Iris pigment epithelial cell (primary cell): ENCODE measurements around the gene SRSF1.
A peak's percentile ranks its signal among the peaks of the same experiment; 100 is the strongest.
"Not testable (repeated sequence)": the region's sequence is repeated elsewhere in the genome, so short reads cannot be mapped to it uniquely, and the experiment has no call there.

Experiments used
- DNase-seq: peaks from one replicate; pipeline ENCODE4 v3.0.0-alpha.2; 2011; ENCODE audit warnings: low read depth

SRSF1 gene

DNA sequence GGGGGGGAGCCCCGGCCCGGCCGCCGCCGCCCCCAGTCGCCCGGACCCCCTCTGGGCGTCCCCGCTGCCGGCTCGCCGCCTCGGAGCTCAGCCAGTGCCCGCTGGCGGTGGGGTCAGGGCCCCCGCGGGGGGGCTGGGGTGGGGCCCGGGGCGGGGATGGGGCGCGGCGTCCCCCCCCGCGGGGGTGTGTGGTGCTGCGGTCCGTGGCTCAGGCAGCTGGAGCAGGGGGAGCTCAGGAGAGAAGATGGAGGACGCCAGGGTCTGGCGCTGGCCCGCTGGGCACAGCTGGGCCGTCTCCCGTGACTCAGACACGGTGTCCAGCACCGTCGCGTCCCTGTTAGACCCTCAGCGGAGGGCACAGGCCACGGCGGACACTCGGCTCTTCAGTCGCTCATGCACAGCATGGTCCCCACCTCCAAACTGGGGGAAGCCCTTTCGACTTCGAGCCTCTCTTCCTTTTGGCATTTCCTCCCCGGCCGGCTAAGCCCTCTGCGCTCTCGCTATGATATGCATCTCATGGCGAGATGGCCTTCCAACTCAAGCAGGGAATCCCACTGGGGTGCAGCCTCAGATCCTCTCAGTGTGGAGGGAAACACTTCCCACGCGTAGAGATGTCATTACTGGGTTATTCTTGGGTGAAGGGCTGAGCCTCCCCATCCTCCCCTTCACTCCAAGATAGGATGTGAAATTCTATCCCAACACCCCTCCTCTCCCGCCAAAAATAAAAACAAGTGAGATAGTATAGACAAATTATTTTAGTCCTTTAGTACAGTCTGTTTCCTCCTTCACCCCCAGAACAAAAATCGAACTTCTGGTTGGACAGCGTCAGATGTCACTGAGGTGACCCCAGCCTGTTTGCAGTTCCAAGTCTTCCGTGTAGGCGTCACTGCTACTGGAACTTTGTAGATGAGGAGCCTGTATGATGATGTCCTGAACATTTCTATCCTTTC lies 18.5 kb downstream of the SRSF1 start:
- DNase-seq = peak; percentile 67

DNA sequence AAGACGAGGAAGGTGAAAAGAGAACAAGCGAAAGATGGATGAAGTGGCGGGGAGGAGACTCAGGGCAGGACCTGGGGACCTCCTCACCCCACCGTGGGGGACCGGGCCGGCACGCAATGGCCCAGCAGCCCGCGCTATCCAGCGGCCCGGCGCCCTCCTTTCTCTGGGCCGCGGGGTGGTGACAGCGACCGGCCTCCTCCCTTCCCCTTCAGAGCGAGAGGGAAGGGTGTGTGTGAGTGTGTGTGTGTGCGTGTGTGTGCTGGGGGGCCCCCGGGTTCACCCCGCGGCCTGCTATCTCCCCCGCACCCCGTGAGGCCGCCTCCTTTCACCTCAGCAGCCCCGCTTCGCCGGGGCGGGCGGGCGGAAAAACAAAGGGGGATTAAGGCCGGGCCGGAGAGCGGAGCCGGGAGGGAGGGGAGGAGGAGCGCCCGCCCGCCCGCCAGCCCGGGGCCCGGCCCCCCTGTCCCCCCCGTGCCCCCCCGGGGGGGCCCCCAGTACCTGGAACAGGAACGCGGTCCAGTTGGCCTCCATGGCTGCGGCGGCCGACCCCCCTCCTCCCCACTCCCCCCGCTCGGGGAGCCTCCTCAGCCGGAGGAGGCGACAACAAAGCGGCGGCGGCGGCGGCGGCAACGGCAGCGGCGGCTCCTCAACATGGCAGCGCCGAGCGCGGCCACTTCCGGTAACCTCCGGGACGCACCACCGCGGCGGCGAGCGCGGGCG lies 19.3 kb downstream of the SRSF1 start, which contains the start of gene VEZF1:
Gene VEZF1 (minus strand): TSS at position 674 of the 720 bp plus-strand sequence. CDS start 143 bp downstream, at position 531.
- DNase-seq = peak; percentile 69

DNA sequence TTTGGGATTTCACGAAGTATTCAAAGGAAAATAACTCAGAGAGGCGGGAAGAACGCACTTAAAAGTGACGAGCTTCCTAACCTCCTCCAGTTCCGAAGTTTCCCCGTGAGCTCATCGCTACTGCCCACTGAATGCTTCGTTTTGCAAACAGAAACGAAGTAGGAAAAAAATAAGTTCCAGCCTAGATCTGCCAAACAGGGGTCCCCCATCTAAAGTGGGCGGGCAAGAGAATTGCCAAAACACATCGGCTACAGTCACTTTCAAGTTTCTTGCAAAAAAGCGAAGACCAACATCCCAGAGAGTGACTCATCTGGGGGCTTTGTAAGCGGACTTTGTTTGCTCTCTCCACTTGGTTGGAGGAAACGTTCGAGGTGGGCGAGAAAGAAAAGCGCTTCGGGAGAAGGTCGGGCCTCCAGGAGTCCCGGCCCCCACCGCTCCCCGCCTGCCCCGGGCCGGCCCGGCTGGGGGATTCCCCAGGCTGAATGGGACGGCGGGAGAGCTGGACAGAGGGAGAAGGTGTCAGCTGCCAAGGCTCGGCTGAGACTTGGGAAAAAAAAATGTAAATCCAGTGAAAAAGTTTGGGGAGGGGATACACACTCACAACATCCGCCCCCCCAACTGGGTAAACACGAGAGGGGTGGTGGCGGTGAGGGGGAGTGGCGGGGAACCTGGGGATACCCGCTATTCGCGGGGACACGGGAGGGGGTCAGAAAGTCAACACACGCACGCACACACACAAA lies 20.0 kb downstream of the SRSF1 start:
- DNase-seq = peak; percentile 87

DNA sequence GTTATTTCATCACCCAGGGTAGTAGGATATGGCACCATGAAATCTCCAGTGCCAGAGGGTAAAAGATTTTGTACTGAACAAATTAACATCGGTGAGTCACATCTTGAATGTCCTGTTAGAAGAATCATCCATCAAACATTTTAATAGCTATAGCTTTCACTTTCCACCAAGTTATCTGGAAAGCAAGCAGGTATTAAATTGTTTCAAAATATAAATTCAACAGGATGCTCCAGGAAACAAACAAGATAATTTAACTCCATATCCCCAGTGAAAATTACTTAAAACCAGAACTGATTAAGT lies 21.4 kb downstream of the SRSF1 start:
- peak; percentile 51 for DNase-seq

DNA sequence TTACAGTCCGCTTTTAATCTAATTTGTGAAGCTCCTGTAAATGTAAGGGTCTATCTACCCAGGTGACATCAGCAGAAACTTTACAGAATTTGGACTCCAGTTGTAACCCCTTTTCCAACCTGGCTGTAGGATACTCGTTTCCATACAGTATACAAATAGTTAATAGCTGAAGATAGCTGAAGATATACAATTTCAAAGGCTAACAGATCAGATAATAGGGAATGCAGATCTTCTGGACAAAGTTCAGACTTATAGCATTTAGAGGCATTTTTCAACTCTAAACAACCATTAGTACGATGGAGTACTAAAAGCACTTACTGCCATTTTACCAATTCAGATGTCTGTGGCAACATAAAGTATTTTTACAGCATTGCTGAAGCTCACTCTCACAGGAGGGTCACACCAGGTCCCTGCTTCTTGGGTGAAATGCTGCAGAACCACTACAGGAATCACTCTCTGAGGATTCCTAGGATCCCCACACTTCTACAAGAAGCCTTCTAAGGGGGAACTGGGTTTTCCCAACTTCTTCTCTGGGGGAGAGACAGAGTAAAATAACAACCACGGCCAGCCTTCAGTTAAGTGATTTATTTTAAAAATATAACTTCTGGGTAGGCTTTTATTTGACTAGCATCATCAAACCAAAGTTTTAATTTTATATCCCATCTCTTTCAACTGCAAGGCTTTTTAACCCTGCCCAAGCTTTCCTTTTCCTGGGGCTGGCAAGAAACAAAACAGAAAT lies 21.9 kb downstream of the SRSF1 start:
- no peak for DNase-seq

DNA sequence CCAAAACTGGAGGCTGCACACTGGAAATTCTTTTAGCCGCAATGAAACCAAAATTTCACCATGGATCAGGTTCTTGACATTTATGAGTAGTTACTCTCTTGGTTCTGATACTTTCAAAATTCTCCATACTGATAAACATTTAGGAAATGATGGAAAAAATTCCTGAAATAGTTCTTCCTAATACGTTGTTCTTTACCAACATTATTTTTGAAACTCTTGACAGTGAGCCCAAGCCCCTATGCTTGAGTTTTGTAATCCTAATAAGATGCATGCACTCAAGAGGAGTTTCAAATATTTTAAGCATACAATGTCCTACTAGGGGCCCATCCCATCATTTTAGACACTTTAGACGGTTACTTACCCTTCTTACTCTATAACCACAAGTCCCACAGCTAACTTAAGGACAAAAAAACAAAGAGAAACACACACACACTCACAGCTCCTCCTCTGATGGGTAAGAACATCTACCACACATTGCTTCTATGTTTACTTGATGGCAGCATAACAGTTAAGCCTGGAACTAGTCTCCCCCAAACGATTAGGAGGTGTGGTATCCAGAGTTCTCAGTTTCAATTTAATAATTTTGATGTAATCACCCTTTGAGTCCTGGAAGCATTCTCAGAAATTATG lies 22.7 kb downstream of the SRSF1 start:
- DNase-seq = peak; percentile 41

DNA sequence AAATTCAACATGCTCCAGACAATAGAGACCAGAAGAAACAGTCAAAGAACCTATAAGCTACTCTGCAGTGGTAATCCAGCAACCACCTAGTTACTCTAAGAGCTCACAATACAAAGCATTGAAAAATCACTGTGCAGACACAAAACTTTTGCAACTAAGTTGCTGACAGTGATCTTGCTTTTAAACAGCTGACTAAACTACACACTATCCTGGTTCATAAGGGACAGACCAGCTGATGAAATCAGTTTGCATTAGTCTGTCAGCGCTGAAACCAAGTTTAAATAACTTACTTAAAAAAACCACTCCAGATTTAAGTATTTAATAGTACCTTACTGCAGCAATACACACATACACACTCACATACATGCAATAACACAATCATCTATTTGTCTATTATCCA lies 23.6 kb downstream of the SRSF1 start:
- no peak for DNase-seq

DNA sequence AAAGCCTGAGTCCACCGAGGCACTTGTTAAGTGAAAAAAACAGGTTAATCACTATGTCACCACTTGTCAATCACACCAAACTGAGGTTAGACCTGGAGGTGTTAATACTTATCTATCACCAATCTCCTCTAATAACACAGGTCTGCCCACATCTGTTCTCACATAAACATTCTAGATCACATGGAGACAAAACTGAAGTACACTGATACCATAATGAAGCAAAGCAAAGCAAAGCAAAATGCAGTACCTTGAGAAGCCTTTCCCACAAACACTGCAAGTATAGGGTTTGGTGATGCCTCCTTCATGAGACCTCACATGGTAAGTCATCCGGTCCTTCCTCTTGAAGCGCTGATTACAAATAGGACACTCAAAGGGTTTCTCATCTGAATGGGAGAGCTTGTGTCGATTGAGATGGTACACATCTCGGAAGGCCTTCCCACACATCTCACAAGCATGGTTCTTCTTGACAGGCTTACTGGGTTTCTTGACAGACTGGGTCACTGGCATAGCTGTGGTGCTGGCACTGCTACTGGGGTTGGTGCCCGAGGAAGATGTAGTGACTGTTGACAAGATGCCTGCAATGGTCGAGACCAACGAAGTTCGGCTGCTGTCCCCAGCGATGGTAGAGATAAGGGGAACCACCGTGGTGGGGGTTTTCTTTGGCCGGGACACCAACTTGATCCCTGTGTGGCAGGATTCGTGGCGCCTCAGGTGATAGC lies 24.4 kb downstream of the SRSF1 start:
- DNase-seq = no peak

DNA sequence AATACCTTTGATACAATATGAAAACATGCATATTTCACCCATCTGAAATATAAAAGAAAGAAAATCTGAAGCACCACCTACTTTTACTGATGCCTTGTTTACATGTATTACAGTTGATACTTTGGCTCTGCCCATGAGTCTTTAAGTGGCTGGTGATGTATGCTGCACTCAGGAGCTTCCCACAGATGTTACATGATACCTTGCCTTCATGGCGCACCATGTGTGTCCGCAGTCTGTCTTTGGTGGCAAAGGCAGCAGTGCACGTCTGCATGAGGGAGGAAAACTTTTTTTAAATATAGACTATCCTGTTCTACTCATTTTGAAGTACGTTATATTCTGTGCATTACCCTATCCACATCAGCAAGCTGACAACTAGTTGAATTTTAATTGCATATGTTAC lies 26.5 kb downstream of the SRSF1 start:
- no peak for DNase-seq

DNA sequence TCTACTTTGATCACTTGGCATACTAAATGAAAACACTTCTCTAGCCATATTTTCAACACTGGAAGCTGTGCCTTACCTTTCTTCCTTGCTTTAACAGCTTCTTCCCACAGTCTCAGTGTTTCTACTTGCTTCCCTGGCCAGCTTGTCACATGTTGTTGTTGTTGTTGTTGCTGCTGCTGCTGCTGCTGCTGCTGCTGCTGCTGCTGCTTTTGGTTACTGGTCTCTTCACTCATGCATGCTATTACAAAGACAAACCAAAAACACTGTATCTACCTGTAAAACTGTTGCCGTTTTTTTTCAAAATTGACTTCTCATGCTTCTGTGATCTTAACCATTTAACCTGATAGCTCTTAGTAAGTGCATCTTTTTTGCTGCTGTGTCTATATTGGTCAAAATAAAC lies 28.0 kb downstream of the SRSF1 start:
- no peak for DNase-seq

DNA sequence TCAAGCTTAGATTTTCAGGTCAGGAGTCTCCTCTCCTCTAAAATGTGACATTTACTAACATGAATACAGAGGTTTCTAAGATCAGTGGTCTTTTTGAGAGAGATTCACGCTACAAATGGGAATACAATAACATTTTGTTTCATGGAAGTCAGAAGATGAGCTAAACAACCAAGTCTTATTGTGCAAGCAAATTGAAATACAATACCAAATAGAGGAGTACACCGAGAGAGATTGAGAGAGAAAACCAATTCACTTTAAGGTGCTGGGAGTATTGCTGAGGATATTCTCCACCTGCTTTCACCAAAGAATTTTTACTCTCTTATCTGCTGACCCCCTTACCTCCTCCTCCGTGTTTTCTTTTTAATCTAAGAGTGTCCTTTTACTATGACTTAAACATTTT lies 30.5 kb downstream of the SRSF1 start:
- DNase-seq = no peak

DNA sequence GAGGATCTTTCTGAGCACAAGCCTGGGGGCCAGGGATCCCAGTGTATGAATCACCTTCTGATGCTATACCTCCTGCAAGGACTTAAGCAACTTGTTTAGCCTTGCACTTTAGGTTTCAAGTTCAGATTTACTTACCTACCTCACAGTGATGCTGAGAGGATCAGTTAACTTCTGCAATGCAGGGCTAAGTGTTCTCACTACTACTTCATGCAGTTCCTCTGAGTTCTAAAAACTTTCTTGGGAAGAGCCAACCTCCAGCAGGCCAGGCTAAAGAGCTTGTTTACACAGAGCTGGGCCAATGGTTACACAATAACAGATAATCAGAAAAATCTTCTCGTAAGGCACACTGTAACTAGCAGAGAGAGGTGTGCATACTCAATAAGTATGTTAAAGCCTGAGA lies 32.0 kb downstream of the SRSF1 start:
- peak; percentile 92 for DNase-seq

DNA sequence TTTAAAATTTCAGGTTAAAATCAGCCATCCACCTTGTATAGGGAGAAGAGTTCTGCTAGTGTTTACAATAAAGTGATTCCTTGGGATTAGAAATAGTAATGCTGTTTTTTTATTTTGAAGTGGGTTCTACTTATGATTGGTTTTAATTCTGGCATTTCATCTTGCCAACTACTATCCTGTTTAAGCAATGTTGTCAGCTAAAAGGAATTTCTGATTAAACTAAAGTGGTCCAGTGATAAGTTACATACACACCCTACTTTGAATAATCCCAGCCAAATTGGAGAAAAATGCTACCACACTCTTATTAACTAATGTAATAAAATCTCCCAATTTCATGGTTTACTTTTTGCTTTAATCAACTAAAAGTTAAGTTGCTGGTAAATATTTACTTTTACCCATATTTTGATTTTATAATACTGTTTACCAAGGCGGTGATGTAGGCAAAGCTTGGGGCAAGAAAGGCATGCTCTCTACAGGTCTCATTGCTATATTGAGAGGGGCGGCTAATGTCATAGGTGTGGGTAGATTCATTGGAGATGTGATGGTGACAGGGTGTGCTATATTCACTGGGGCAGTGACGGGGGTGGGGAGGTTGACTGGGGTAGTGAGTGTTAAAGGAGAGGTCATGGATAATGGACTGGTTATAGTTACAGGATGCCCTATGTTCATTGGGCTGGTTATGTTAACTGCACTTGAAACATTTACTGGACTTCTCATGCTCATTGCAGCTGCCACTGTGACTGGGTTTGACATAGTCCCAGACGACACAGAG lies 32.8 kb downstream of the SRSF1 start:
- not testable (repeated sequence) for DNase-seq

DNA sequence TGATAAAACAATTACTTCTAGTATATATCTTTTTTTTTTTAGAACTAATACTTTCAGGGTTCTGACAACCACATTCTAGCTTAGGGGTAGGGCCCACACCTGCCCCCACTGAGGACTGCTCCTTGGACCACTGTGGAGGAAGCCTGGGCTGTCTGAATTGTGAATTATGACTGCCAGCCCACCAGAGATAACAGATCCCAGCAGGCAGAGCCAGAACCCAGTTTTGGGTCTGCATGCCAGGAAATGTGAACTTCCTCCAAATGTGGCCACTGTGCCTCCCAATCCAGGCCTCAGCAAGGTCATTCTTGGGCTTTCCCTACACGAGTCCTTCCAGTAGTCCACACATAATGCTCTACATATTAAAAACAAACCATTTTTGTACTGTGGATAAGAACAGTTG lies 34.9 kb downstream of the SRSF1 start:
- DNase-seq = no peak

DNA sequence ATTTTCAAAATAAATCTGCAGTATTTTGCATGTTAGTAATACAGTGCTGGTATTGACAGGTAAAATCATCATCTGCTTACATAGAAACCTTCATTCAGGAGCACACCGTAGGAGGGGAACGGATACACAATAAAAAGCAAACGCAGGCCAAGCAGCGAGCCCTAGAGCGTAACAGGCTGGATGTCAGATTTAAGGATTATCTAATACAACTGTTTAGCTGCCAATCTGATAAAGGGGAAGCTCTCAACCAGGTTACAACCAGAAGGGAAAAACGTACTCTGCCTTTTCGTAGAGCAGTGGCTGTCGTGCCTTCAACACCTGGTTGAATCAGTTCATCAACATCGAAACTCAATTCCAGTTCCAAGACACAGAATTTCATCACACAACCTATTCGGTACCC lies 35.5 kb downstream of the SRSF1 start:
- no peak for DNase-seq

DNA sequence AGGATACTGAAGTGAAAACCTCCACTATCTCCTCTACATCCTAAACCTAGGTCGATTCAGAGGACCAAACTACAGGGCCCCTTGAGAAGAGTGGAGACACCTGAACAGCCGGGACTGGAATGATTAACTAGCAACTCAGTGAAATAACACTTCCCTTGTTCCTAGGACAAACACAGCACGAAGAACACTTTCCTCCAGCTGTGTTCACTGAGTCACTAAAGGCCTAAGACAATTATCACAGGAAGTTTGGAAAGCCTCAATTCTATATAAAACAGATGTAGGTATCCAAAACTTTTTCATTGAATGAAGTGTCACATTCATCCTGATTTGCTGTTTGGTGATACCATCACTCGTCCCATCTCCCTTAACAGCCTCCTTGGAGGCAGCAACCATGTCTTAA lies 36.3 kb downstream of the SRSF1 start:
- DNase-seq = no peak

DNA sequence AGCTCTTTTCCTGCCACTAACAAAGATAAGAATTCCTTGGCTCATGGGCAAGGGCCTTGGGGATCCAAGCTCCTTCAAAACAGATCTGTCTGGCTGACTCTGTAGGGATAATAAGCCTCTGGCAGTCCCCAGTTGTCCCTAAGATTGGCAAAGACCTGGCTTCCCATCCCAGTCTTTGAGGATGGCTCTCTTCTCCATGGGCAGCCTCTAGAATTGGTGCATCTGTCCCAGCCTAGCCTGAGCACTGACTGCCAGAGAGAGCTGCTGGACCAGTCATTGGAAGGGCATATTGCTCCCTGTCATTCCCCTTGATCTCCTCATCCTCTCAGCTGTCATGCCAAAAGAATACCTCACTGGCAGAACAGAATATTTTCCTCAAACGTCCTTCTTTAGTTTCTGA lies 38.6 kb downstream of the SRSF1 start:
- DNase-seq = no peak

DNA sequence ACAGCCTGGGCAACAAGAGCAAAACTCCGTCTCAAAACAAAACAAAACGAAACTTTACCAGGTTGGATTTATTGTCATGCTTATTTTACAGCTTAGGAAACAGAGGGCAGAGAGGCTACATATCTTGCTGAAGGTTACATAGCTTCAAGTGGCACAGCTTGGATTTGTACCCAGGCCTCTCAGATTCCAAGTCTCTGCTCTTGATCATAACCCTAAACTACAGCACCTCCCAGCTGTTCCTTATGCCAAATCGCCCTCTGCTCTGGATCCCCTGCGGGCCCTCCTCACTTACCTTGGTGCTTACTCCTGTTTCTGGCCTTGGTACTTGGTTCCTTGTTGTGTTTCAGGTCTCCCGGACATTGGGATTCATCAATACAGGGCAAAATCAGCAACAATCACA lies 40.2 kb downstream of the SRSF1 start:
- DNase-seq = no peak

DNA sequence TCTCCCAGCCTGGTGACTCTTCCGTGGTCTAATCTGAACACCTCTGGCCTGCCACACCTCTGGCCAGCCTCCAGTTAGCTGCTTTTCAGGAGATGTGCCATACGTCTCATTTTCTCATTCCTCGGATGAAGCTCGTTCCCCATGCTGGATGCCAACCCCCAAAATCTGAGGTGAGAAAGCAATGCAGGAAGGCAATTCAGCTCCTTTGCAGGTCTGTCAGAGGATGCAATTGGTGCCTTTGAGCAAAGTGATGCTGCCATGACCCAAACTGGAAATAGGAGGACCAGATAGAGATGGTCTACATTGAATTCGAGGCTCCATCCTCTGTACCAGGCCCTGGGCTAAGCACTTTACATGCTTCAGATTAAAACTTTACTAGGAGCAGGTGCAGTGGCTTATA lies 40.8 kb downstream of the SRSF1 start:
- no peak for DNase-seq

DNA sequence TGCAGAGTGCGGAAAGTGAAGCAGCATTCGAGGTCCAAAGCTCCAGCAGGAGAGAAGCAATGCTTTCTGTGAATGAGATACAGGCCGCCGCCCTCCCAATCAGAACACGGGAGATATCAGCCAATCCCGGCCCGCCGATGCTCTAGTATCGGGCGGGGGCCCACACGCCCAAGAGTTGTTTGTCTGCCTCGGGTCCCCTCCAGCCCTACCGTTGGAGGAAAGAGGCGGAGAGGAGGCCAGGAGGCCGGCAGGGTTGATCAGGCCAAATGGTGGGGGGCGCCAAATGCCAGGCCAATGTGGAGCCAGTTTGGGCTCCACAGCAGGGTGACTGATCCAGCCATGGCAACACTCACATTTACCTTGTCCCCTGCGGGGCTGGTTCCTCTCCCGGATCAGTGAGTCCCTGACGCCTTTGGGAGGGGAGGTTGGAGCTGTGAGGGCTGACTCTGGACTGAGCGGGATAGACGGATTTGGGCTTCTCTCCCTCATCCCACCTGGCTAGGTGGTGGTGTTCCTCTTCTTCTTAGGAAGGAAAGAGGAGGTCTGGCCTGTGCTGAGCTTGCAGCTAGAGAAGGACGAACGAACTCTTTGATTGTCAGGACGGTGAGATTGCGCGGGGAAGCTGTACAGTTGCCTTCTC lies 41.4 kb downstream of the SRSF1 start:
- no peak for DNase-seq
